ENCODE measurements around the gene BORCS5.

The BORCS5 gene

GRCh38 chr12:12333407-12334366 lies 23.2 kb upstream of the BORCS5 start:
- Histone ChIP-seq H3K9ac (ENCODE audit: low read length) (no peak overlapping the region), H3K4me3 (ENCODE audit: insufficient read depth, low read length, poor library complexity, severe bottlenecking) (no peak overlapping the region), H3K9me3 (ENCODE audit: insufficient read depth, low read length) (no peaks in the 10 kb centered on the region), H3K9me2 (replicated peaks; ENCODE audit: insufficient read depth, low read length) (no peaks in the 10 kb centered on the region), H3F3A (ENCODE audit: insufficient read depth) (no peaks in the 10 kb centered on the region), H3K4me2 (ENCODE audit: low read depth, low read length, poor library complexity, severe bottlenecking) (no peak overlapping the region), H3K27ac (ENCODE audit: low read depth, low read length) (no peak overlapping the region), H3K79me2 (ENCODE audit: insufficient read depth, low read length) (no peaks in the 10 kb centered on the region), H3K36me3 (ENCODE audit: low read length) (no peaks in the 10 kb centered on the region), H3K27me3 (ENCODE audit: low read length) (no peaks in the 10 kb centered on the region), H2AFZ (ENCODE audit: low read depth, low read length, severe bottlenecking) (no peak overlapping the region), H4K20me1 (ENCODE audit: low read depth, low read length) (no peaks in the 10 kb centered on the region)
- TF ChIP-seq CTCF (IDR thresholded peaks at IDR 0.05; ENCODE audit: insufficient read depth, low read length, poor library complexity, severe bottlenecking) (no peak), EZH2phosphoT487 (conservative IDR thresholded peaks at IDR 0.05; ENCODE audit: low read length) (no peak)

- no peak overlapping the region for H3K4me3 ChIP-seq (ENCODE audit: insufficient read depth, low read length, poor library complexity, severe bottlenecking)
- no peaks in the 10 kb centered on the region for H3K9me2 ChIP-seq (replicated peaks; ENCODE audit: insufficient read depth, low read length)
- no peak overlapping the region for H3K9ac ChIP-seq (ENCODE audit: low read length)
- H3F3A ChIP-seq (ENCODE audit: insufficient read depth) = no peaks in the 10 kb centered on the region
- peak; percentile 39 for TF ChIP-seq CTCF (IDR thresholded peaks at IDR 0.05; ENCODE audit: insufficient read depth, low read length, poor library complexity, severe bottlenecking)
- no peak for TF ChIP-seq EZH2phosphoT487 (conservative IDR thresholded peaks at IDR 0.05; ENCODE audit: low read length)
- no peaks in the 10 kb centered on the region for H3K9me3 ChIP-seq (ENCODE audit: insufficient read depth, low read length)
- H3K27ac ChIP-seq (ENCODE audit: low read depth, low read length) = no peak overlapping the region
- no peaks in the 10 kb centered on the region for H4K20me1 ChIP-seq (ENCODE audit: low read depth, low read length)
- H2AFZ ChIP-seq (ENCODE audit: low read depth, low read length, severe bottlenecking) = no peak overlapping the region
- H3K4me2 ChIP-seq (ENCODE audit: low read depth, low read length, poor library complexity, severe bottlenecking) = no peak overlapping the region
- H3K36me3 ChIP-seq (ENCODE audit: low read length) = no peaks in the 10 kb centered on the region
- H3K27me3 ChIP-seq (ENCODE audit: low read length) = no peaks in the 10 kb centered on the region
- no peaks in the 10 kb centered on the region for H3K79me2 ChIP-seq (ENCODE audit: insufficient read depth, low read length)
Measured at GRCh38 chr12:12334367-12335040, 22.4 kb upstream of the BORCS5 start.

- Histone ChIP-seq H2AFZ (ENCODE audit: low read depth, low read length, severe bottlenecking) (no peak overlapping the region), H3F3A (ENCODE audit: insufficient read depth) (no peaks in the 10 kb centered on the region), H3K4me3 (ENCODE audit: insufficient read depth, low read length, poor library complexity, severe bottlenecking) (no peak overlapping the region), H3K9me2 (replicated peaks; ENCODE audit: insufficient read depth, low read length) (no peaks in the 10 kb centered on the region), H3K9me3 (ENCODE audit: insufficient read depth, low read length) (no peaks in the 10 kb centered on the region), H3K27ac (ENCODE audit: low read depth, low read length) (no peak overlapping the region), H3K36me3 (ENCODE audit: low read length) (no peaks in the 10 kb centered on the region), H3K27me3 (ENCODE audit: low read length) (no peaks in the 10 kb centered on the region), H4K20me1 (ENCODE audit: low read depth, low read length) (no peaks in the 10 kb centered on the region), H3K79me2 (ENCODE audit: insufficient read depth, low read length) (no peaks in the 10 kb centered on the region), H3K4me2 (ENCODE audit: low read depth, low read length, poor library complexity, severe bottlenecking) (no peak overlapping the region), H3K9ac (ENCODE audit: low read length) (no peak overlapping the region)
- TF ChIP-seq CTCF (IDR thresholded peaks at IDR 0.05; ENCODE audit: insufficient read depth, low read length, poor library complexity, severe bottlenecking) = no peak
- TF ChIP-seq EZH2phosphoT487 (conservative IDR thresholded peaks at IDR 0.05; ENCODE audit: low read length) = no peak
Measured at GRCh38 chr12:12336049-12336411, 20.8 kb upstream of the BORCS5 start.
